ENCODE data around the gene TTLL6.
"Not testable (repeated sequence)": the region's sequence is repeated elsewhere in the genome, so short reads cannot be mapped to it uniquely, and the experiment has no call there.

The TTLL6 gene

GRCh38 chr17:48816774-48817590 is at the start of gene TTLL6:
Gene TTLL6, minus strand, starts transcription at chr17:48817229. Its CDS starts 157 bp downstream, at chr17:48817072.
- FAIRE-seq = no peak

- FAIRE-seq = no peak
Measured at GRCh38 chr17:48860456-48860855, 43.4 kb upstream of the TTLL6 start.

- no peak for FAIRE-seq
Measured at GRCh38 chr17:48860034-48860433, 43.0 kb upstream of the TTLL6 start.

DNA sequence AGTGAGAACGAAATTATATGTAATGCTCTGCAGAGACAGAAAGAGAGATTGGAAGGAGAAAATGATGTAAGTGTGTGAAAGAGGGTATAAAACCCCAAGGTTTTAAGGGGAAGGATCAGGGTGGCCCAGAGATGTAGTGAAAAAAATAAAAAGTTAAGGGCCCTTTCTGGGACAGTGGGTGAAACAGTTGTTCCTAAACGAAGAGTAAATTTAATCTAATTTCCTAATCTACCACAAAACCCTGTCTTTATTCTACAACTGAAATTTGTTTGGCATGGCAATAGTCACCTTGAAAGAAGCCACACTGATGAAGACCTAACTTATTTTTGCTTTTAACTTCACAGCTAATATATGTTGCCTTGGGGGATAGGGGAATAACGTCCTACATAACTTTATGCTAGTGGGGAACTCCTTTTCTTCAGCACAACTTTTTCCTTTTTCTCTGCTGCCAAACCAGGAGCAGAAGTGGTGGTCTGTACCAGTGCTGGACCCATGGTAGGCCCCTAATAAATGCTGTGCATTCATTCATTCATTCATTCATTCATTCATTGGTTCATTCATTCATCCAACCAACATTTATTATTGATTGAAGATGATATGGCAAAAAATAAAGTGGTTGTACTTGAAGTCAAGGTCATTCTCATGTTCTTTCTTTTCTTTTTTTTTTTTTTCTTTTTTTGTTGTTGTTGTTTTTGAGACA is 39.2 kb upstream of the TTLL6 start:
- FAIRE-seq = no peak

- no peak for FAIRE-seq
Measured at GRCh38 chr17:48854774-48855476, 37.9 kb upstream of the TTLL6 start.

DNA sequence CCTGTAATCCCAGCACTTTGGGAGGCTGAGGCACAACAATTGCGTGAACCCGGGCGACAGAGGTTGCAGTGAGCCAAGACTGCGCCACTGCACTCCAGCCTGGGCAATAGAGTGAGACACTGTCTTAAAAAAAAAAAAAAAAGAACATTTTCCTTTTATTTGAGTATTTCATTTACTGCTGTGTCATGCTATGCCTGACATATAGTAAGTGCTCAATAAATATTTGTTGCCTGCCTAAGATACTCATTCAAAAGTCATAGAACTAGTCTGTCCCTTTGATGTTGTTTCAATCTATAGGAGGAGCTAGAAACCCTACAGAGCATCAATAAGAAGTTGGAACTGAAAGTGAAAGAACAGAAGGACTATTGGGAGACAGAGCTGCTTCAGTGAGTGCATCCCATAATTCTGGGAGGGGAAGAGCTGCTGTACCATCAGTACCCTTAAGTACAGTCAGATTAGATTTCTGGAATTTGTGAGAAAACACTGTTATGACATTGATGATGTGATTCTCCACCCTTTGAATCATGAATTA is 33.8 kb upstream of the TTLL6 start:
- FAIRE-seq = no peak

DNA sequence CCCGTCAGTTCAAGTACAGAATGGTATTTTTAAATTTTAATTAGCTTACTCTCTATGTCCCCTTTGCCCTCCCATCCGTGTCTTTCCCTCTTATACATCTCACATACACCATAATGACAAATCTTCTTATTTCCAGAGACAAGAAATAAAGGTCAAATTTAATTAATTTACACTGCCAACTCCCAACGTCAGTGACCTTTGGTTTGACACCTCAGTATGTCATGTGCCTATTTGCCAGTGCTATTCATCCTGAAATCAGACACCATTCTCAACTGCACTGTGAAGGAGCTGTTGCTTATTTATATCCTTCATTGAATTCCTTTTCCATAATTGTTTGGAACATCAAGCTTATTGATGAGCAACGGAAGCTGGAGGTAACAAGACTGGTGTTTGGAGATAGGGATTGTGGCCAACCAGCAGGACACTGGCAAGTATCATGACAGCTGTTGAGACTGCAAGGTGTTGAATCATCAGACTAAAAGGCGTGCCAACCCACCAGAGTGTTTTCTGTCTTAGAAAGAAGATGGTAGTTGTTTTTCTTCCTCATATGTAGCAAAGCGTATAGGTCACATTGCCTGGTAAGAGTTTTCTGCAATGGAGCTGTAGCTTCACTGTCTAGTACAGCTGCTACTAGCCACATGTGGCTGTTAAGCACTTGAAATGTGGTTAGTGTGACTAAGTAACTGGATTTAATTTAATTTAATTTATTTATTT is 26.3 kb upstream of the TTLL6 start:
- no peak for FAIRE-seq

DNA sequence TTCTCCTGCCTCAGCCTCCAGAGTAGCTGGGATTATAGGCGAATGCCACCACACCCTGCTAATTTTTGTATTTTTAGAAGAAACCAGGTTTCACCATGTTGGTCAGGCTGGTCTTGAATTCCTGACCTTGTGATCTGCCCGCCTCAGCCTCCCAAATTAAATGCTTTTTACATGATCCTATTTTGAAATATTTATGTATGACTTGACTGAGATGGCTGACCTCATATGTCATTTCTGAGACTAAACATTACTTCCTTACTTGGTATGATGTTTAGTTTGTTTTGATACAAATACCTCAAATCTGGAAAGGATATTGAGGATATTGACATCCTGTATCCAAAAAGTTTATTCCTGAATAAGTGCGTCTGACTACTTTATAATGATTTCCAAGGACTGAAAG is 25.7 kb upstream of the TTLL6 start:
- FAIRE-seq = no peak

DNA sequence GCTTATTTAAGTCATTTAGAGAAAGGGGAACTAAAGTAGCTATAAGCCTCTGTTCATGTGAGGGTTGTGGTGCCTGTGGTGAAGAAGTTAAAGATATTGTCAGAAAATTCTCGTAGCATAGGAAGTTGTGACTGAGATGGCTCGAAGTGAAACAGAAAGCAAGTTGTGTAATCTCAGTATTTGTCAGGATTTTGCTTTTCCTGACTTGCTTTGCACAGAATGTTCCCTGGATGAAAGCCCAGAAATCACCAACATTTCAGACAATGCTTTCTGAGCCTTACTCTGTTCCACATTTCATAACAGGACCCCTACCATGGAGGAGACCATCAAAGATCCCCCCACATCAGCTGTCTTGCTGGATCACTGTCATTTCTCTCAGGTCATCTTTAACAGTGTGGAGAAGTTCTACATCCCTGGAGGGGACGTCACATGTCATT is 24.4 kb upstream of the TTLL6 start:
- no peak for FAIRE-seq

- FAIRE-seq = no peak
Measured at GRCh38 chr17:48840441-48840840, 23.4 kb upstream of the TTLL6 start.

- not testable (repeated sequence) for FAIRE-seq
Measured at GRCh38 chr17:48837458-48837857, 20.4 kb upstream of the TTLL6 start.

DNA sequence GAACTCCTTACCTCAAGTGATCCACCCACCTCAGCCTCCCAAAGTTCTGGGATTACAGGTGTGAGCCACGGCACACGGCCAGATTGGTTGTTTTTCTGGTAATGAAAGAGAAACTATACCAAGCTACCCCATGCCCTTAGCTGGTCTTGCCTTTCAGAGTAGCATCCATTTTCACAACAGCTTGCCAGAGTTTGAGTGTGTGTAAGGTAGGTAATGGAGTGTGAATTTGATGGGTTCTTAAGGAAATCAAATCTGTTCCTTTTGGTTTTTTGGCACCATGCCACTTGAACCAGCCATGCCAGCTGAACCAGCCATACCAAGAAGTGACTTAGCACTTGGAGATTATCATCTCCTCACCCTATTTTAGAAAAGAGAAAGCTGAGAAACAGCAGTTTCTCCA is 18.9 kb upstream of the TTLL6 start:
- FAIRE-seq = no peak

DNA sequence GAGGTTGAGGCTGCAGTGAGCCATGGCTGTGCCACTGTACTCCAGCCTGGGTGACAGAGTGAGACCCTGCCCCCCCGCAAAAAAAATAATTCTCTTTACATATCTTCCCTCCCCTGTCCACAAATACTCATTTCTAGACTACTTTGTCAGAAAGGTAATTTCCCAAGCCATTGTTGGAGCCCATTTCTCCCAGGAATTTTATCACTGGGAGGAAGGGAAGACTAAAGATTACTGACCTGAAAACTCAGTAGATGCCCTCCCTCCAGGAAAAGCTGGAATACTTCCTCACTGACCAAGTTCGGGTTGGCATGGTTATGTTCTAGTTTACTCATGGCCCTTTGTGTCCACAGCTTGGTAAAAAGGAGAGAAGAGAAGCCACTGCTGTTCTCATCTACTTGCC is 17.9 kb upstream of the TTLL6 start:
- no peak for FAIRE-seq

- FAIRE-seq = no peak
Measured at GRCh38 chr17:48831549-48831883, 14.5 kb upstream of the TTLL6 start.

- FAIRE-seq = no peak
Measured at GRCh38 chr17:48830840-48831548, 14.0 kb upstream of the TTLL6 start, which contains the start of gene CALCOCO2. Gene CALCOCO2, plus strand, starts transcription at chr17:48831035. Its CDS starts 10,673 bp downstream, at chr17:48841708.

DNA sequence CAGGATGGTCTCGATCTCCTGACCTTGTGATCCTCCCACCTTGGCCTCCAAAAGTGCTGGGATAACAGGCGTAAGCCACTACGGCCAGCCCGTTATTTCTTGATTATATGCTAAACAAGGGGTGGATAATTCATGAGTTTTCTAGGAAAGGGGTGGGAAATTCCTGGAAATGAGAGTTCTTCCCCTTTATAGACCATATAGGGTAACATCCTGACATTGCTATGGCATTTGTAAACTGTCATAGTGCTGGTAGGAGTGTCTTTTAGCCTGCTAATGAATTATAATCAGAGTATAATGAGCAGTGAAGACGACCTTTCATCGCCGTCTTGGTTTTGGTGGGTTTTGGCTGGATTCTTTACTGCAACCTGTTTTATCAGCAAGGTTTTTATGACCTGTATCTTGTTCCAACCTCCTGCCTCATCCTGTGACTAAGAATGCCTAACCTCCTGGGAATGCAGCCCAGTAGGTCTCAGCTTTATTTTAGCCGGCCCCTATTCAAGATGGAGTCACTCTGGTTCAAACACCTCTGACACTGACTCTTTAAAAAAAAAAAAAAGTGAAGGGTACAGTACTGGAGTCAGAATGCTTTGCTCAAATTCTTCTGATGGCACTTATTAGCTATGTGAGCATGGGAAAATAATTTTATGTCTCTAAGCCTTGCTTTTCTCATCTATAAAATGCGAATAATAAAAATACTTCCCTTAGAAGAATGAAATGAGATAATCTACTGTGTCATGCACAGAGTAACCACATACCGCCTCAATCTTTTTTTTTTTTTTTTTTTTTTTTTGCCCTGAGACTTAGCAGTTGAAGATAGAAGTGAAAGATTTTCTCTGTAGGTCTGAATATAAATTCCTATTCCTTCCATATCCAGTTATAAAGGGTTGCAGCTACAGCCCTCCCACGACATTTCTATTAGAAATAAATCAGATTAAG is 8.7 kb upstream of the TTLL6 start:
- FAIRE-seq = no peak

DNA sequence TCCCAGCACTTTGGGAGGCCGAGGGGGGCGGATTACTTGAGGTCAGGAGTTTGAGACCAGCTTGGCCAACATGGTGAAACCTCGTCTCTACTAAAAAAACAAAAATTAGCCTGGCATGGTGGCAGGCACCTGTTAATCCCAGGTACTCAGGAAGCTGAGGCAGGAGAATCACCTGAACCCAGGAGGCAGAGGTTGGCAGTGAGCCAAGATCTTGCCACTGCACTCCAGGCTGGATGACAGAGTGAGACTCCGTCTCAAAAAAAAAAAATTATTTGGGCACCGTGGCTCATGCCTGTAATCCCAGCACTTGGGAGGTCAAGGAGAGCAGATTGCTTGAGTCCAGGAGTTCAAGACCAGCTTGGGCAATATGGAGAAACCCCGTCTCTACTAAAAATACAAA is 3.9 kb upstream of the TTLL6 start:
- not testable (repeated sequence) for FAIRE-seq

DNA sequence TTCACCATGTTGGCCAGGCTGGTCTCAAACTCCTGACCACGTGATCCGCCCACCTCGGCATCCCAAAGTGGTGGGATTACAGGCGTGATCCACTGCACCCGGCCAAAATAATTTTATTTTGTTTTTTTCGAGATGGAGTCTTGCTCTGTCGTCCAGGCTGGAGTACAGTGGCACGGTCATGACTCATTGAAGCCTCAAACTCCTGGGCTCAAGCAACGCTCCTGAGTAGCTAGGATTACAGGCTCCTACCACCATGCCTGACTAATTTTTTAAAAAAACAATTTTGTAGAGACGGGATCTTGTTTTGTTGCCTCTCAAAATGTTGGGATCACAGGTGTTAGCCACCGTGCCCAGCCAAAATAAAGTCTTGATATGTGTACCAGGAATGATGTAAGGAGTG is 2.4 kb upstream of the TTLL6 start:
- no peak for FAIRE-seq

- FAIRE-seq = no peak
Measured at GRCh38 chr17:48818361-48818841, 1.4 kb upstream of the TTLL6 start.

- FAIRE-seq = no peak
Measured at GRCh38 chr17:48816438-48816773, 623 bp downstream of the TTLL6 start.

DNA sequence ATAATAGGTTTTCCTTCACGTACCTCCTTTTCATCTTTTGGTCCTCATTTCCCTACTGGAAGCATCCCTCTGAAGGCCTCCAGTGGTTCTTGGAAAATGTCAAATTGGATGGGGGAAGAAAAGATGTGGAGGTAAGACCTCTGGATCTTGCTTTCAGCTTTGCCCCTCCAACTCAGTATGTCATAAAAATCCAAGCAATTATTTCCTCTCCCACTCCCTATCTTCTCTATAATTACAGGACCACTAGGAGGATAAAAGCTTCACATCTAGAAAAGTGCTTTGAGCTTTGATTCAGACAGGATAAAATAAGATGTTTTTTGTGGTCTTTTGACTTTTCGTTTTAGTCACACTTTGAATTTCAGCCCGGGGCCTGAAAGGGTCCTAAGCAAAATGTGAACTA is 1.7 kb downstream of the TTLL6 start:
- FAIRE-seq = no peak

Data from A204.1 (cell line).